Measurements from ENCODE around the gene MYOZ3. TPM values are rescaled to one million over a fixed set of nuclear protein-coding genes. Genes with fewer than 3 reads are reported as not detected.

The MYOZ3 gene
- total RNA-seq, 2 experiments from 2014 or later = not detected

DNA sequence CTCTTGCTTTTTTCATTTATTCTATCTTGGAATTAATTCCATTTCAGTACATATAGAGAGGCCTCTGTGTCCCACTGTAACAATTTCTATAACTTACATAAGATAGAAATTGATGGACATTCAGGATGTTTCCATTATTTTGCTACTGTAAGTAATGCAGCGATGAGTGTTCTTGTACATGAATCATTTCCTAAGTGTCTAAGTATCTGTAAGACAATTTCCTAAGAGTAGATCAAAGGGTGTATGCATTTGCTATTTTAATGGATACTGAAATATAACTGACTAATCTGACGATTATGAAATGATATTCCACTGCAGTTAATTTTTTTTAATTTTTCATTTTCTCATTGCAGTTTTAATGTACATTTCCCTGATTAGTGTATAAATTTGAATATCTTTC lies 62.8 kb downstream of the MYOZ3 start:
- no peak overlapping the region for H2AFZ ChIP-seq (ENCODE audit: low read length)
- H3K36me3 ChIP-seq (ENCODE audit: insufficient read depth, low read length) = peaks cover 51% of the 10 kb centered on the region
- no peak overlapping the region for H3K4me2 ChIP-seq (ENCODE audit: low read length)
- H3K9me2 ChIP-seq (ENCODE audit: insufficient read depth, low read length) = no peaks in the 10 kb centered on the region
- H3K79me2 ChIP-seq (ENCODE audit: insufficient read depth, low read depth, low read length) = no peaks in the 10 kb centered on the region
- H3K4me3 ChIP-seq (ENCODE audit: low read depth, low read length, poor library complexity, severe bottlenecking) = no peak overlapping the region
- no peaks in the 10 kb centered on the region for H3K9me3 ChIP-seq (ENCODE audit: low read length)
- intact Hi-C loops (cut with micrococcal nuclease; ENCODE audit: unreplicated experiment) = no loop called here
- no peaks in the 10 kb centered on the region for H3K4me1 ChIP-seq (ENCODE audit: insufficient read depth, low read length, poor library complexity, severe bottlenecking)
- no peaks in the 10 kb centered on the region for H4K20me1 ChIP-seq (ENCODE audit: insufficient read depth, low read length)
- no peak for DNase-seq (ENCODE audit: low spot score)
- POLR2A ChIA-PET = no interaction called here
- CTCF ChIA-PET (ENCODE audit: unreplicated experiment) = no interaction called here
- no peak for TF ChIP-seq EZH2phosphoT487 (IDR thresholded peaks at IDR 0.05; ENCODE audit: borderline replicate concordance, low read depth, low read length)
- TF ChIP-seq, protein P1, sequence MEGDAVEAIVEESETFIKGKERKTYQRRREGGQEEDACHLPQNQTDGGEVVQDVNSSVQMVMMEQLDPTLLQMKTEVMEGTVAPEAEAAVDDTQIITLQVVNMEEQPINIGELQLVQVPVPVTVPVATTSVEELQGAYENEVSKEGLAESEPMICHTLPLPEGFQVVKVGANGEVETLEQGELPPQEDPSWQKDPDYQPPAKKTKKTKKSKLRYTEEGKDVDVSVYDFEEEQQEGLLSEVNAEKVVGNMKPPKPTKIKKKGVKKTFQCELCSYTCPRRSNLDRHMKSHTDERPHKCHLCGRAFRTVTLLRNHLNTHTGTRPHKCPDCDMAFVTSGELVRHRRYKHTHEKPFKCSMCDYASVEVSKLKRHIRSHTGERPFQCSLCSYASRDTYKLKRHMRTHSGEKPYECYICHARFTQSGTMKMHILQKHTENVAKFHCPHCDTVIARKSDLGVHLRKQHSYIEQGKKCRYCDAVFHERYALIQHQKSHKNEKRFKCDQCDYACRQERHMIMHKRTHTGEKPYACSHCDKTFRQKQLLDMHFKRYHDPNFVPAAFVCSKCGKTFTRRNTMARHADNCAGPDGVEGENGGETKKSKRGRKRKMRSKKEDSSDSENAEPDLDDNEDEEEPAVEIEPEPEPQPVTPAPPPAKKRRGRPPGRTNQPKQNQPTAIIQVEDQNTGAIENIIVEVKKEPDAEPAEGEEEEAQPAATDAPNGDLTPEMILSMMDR (conservative IDR thresholded peaks at IDR 0.05; ENCODE audit: low read length) = no peak
- H3K27ac ChIP-seq (ENCODE audit: low read depth, low read length, poor library complexity, severe bottlenecking) = no peak overlapping the region
- no TSS peak for BruUV-seq (replicated peaks)

Other genes starting within 250 kb of the MYOZ3 start
- gene CD74, start 248.3 kb upstream of the MYOZ3 start, total RNA-seq (2014; rRNA removed; shearing (Covaris generic)) = 2,446 and 3,686 TPM in 2 replicates
- gene CD74, start 248.3 kb upstream of the MYOZ3 start, total RNA-seq (2022) = 1,759 and 1,769 TPM in 2 replicates
- 2,281 and 2,351 TPM in 2 replicates for gene RPS14, start 211.5 kb upstream of the MYOZ3 start, total RNA-seq (2014; rRNA removed; shearing (Covaris generic))
- gene RPS14, start 211.5 kb upstream of the MYOZ3 start, total RNA-seq (2022) = 2,284 and 2,304 TPM in 2 replicates
- gene NDST1, start 153.1 kb upstream of the MYOZ3 start, total RNA-seq (2014; rRNA removed; shearing (Covaris generic)) = 8.8 and 9.5 TPM in 2 replicates
- 26.6 and 28.4 TPM in 2 replicates for gene NDST1, start 153.1 kb upstream of the MYOZ3 start, total RNA-seq (2022)
- not detected in 2 replicates for gene SYNPO, start 20.6 kb upstream of the MYOZ3 start, total RNA-seq (2014; rRNA removed; shearing (Covaris generic))
- 0.08 and 0.15 TPM in 2 replicates for gene SYNPO, start 20.6 kb upstream of the MYOZ3 start, total RNA-seq (2022)
- 46.7 and 47.9 TPM in 2 replicates for gene RBM22, start 39.8 kb downstream of the MYOZ3 start, total RNA-seq (2014; rRNA removed; shearing (Covaris generic))
- 45.6 and 46.8 TPM in 2 replicates for gene RBM22, start 39.8 kb downstream of the MYOZ3 start, total RNA-seq (2022)
- gene DCTN4, start 97.8 kb downstream of the MYOZ3 start, total RNA-seq (2014; rRNA removed; shearing (Covaris generic)) = 12.6 and 18.9 TPM in 2 replicates
- 22.4 and 28.3 TPM in 2 replicates for gene DCTN4, start 97.8 kb downstream of the MYOZ3 start, total RNA-seq (2022)
- gene SMIM3, start 117.5 kb downstream of the MYOZ3 start, total RNA-seq (2014; rRNA removed; shearing (Covaris generic)) = not detected in 2 replicates
- gene SMIM3, start 117.5 kb downstream of the MYOZ3 start, total RNA-seq (2022) = not detected in 2 replicates
- not detected in 2 replicates for gene IRGM, start 185.3 kb downstream of the MYOZ3 start, total RNA-seq (2014; rRNA removed; shearing (Covaris generic))
- gene IRGM, start 185.3 kb downstream of the MYOZ3 start, total RNA-seq (2022) = not detected in 2 replicates
- not detected in 2 replicates for gene ZNF300, start 243.7 kb downstream of the MYOZ3 start, total RNA-seq (2014; rRNA removed; shearing (Covaris generic))
- not detected in 2 replicates for gene ZNF300, start 243.7 kb downstream of the MYOZ3 start, total RNA-seq (2022)